Measurements from ENCODE around the gene MAB21L2.

DNA sequence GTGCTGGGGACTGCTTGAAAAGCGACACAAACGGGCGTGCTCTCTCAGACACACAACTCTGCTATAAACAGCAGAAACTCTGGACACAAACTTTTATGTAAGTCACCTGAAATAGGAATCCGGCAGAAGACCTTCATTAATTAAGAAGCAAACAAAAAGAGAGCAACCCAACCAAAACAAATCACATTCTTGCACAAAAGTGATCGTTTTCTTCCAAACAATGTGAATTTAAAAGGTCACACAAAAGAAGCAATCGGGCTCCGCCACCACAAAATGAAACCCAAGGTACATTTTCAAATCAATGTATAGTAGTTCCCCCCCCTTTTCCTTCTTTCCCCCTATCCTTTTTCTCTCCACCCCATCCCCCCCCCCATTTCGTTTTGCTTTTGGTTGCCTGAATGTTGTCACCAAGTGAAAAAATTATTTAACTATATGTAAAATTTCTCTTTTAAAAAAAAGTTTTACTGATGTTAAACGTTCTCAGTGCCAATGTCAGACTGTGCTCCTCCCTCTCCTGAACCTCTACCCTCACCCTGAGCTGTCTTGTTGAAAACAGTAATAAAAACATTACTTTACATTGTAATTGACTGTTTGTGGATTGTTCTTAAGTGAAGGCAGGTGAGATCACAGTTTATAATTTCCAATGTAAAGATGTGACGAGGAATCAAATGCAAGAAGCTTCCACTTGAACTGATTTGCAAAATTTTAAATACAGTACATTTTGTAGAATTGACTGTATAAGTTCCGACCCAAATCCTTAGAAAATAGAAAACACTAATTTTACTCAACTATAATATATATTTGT lies 2.4 kb downstream of the MAB21L2 start:
- TF ChIP-seq, protein P1, sequence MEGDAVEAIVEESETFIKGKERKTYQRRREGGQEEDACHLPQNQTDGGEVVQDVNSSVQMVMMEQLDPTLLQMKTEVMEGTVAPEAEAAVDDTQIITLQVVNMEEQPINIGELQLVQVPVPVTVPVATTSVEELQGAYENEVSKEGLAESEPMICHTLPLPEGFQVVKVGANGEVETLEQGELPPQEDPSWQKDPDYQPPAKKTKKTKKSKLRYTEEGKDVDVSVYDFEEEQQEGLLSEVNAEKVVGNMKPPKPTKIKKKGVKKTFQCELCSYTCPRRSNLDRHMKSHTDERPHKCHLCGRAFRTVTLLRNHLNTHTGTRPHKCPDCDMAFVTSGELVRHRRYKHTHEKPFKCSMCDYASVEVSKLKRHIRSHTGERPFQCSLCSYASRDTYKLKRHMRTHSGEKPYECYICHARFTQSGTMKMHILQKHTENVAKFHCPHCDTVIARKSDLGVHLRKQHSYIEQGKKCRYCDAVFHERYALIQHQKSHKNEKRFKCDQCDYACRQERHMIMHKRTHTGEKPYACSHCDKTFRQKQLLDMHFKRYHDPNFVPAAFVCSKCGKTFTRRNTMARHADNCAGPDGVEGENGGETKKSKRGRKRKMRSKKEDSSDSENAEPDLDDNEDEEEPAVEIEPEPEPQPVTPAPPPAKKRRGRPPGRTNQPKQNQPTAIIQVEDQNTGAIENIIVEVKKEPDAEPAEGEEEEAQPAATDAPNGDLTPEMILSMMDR (IDR thresholded peaks at IDR 0.05), result no peak
- no peak for TF ChIP-seq EZH2 (IDR thresholded peaks at IDR 0.05)
- TF ChIP-seq EZH2phosphoT487 (IDR thresholded peaks at IDR 0.05), result no peak
